GM18861 (cell line): ENCODE measurements around the gene NTN5.
"Not testable (repeated sequence)": the region's sequence is repeated elsewhere in the genome, so short reads cannot be mapped to it uniquely, and the experiment has no call there.

Experiments used
- ATAC-seq: cut with Tn5 transposase; IDR thresholded peaks from one replicate; pipeline ENCODE4 v1.9.1; 2021; ENCODE audit not compliant: unreplicated experiment

NTN5 gene

DNA sequence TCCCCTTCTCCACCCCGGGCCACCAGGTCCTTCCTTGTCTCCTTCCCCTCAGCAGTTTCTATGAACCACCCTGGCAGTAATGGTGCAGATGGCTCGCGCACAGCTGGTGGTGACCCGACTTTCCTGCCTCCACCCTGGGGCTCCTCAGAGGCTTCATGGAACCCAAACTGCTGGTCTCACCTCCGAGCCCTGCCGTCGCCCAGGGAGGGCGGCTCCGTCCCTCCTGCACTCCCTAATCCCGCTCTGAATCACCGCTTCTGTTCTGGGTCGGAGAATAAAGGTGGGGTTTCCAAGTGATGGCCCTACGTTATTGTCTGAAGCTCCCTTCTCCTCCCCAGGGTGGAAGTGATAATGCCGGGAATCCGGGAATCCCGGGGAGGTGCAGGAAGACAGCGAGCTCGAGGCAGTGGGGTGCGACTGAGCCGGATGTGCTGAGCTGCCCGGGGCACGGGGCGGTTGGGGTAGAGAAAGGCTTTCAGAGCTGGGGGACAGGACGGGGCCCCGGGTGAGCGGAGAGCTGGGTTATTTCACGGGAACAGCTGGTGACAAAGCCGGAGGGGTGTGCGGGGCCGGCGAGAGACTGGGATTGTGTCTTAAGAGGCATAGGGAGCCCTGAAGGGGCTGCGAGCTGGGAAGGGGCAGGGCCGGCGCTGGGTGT is 23.7 kb upstream of the NTN5 start:
- ATAC-seq: no peak

DNA sequence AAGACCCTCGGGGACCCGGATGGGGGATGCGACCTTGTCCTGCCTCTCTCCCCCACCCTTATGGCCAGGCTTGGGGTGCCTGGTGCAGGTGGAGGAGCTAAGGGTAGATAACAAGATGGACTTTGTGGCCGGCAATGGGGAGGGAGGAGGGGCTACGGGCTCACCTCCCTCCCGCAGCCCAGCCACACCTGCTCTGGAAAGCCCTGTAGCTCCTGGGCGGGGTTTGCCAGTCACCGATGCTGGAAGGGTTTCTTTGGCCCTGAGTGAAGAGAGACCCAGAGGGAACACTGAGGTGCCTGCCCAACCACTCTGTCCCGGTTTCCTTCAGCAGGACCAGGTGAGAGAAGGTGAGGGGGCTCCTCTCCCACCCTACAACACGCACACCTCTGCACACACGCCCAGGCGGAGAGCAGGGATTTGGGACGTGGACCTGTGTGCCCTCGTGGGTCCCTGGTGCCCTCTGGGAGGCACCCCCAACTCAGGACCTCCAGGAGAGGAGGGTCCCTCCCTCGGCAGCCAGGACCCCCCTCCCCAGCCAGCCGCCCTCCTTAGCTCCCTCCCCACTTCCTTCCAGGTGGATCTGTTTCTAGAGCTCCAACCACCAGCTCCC is 23.0 kb upstream of the NTN5 start, which contains the start of gene FUT2:
Gene FUT2, plus strand, starts transcription at position 229 of the 610 bp plus-strand sequence. CDS start 6,986 bp downstream, outside the sequence.
- ATAC-seq: no peak

GRCh38 chr19:48693629-48694028 is 20.8 kb upstream of the NTN5 start:
- ATAC-seq: not testable (repeated sequence)

DNA sequence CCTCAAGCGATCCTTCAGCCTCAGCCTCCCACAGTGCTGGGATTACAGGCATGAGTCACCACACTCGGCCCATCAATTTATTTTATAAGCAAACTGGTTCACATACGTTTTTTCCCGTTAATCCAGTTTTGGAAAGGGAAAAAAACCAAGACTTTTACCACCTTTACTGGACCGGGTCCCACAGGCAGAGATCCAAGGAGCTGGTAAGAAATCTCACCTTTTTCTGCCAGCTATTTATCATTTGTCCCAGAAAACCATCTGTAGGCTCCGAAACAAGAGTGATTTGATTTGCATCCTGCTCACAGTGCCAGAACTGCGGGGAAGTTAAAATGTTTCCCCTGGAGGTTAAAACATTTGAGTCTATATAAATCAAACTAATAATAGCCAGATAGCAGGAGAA is 16.6 kb upstream of the NTN5 start:
- no peak for ATAC-seq

- ATAC-seq: no peak
These were observed 15.0 kb upstream of the NTN5 start for GRCh38 chr19:48687776-48688175.

GRCh38 chr19:48686637-48687036 is 13.8 kb upstream of the NTN5 start:
- not testable (repeated sequence) for ATAC-seq

- ATAC-seq: no peak
These were observed 13.3 kb upstream of the NTN5 start for GRCh38 chr19:48686088-48686487.

GRCh38 chr19:48685583-48685982 is 12.8 kb upstream of the NTN5 start:
- no peak for ATAC-seq

GRCh38 chr19:48683349-48683748 is 10.5 kb upstream of the NTN5 start:
- ATAC-seq: no peak

GRCh38 chr19:48681127-48681470 is 8.3 kb upstream of the NTN5 start:
- ATAC-seq: no peak

- ATAC-seq: no peak
These were observed 7.8 kb upstream of the NTN5 start for GRCh38 chr19:48680436-48681126.

DNA sequence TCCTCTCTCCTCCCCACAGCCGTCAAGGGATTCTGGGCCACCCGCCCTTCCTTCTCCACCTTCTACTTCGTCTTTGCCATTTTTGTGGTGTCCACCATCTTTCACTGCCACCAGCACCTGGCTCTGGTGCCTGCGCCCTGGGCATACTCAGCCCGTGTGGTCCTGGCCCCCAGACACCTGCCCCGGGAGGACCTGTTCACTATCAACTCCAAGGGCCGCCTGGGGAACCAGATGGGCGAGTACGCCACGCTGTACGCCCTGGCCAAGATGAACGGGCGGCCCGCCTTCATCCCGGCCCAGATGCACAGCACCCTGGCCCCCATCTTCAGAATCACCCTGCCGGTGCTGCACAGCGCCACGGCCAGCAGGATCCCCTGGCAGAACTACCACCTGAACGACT is 7.2 kb upstream of the NTN5 start:
- not testable (repeated sequence) for ATAC-seq

DNA sequence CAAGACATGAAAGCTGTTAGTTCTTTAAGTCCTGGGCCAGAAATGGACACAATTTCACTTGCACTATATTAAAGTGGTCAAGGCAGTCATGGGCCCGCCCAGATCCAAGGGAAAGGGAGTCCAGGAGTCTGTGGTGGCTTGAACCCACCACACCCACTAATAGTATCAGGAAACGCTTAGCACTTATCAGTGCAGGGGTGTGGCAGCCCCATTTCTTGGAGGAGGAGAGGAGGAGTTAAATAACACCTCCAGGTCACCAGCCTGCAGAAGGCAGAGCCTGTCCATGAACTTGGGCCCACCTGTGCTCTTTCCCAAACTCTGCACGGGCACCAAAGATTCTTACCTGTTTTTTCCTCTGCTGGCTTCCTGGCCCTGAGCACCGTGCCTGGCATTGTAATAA is 5.4 kb upstream of the NTN5 start:
- no peak for ATAC-seq

DNA sequence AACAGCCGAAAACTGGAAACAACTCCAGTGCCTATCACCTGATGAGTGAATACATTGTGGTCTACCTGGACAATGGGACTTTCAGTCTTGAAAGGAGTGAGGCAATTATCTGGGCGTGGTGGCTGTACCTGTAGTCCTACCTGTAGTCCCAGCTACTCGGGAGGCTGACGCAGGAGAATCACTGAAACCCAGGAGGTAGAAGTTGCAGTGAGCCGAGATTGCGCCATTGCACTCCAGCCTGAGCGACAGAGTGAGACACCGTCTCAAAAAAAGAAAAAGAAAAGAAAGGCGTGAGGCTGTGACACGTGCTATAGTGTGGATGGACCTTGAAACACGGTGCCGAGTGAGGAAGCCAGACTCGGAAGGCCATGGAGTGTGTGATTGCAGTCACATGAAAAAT is 4.1 kb upstream of the NTN5 start:
- no peak for ATAC-seq

DNA sequence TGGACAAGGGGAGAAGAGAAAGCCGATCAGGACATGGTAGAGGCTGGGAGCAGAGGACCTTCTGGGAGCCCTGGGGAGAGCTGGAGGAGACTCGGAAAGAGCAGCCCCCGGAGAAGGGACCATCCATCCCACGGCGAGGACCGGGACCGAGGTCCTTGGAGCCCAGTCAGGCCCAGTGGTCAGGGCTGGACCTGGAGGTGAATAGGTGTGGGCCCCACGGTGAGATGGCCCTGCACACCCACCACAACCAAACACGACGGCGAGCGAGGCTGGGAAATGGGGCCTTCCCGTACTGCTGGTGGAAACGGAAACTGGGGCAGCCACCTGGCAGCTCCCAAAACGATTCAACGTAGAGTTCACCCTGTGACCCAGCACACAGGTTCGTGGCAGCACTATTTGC is 3.7 kb upstream of the NTN5 start:
- ATAC-seq: no peak

DNA sequence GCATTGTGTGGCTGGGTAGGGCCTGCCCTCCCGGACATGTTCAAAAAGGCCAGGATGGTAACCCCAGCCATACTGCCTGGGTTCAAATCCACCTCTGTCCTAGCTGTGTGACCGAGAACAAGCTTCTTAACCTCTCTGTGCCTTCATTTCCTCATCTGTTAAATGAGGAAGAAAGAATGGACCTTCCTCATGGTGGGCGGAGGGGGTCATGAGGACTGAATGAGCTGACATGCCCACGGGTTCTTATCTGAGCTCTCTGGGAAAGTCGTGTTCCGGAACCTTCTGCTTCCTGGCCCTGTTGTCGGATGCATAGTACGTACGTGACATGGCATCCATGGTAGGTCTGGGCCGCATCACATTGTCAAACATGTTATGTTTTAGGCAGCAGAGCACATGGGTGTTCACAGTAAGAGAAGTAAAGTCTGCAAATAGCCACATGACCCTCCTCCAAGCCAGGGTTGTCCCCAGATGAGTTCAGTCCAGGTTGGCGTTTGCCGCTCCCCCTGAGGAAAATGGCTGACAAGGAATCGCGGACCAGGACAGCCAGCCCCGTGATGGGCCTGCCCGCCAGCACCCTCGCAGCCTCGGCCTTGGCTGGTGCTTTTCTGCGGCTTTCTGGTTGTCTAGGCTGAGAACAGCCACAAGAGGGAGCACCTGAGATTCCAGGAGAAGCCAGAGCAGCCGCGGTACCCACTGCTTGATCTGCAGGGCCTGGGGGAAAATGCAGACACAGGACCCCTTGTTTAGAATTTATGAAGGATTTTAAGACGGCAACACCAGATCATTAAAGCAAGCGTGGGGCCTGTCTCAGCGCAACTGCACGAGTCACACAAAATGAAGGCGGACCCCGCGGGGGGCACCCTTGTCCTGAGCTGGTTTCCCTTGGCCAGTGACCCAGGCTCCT is 2.4 kb upstream of the NTN5 start:
- no peak for ATAC-seq

GRCh38 chr19:48674216-48674809 is 1.5 kb upstream of the NTN5 start:
- ATAC-seq: no peak

- no peak for ATAC-seq
These were observed 751 bp upstream of the NTN5 start for GRCh38 chr19:48673436-48674100.

DNA sequence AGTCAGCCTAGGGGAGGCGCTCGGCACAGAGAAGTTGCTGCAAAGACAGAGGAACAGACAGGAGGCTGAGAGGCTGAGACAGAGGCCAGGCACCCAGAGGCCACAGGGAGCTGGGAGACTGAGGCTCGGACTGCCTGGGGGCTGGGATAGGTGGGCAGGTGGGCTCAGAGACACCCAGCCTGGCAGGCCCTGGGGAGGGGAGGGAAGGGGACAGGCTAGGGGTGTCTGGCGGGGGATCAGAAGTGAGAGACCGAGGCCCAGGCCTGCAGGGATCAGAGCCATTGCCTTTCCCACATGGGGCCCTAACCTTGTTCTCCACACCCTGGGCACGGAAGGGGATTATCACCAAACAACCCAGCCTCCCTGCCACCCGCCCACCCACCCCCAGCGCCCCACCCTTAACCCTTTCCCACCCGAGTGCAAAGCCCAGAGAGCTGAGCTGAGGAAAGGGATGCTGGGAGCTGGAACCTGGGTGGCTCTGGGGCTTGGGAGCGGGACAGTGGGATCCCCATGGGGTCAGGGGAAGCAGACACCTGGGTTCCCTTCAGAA is 1.3 kb downstream of the NTN5 start:
- no peak for ATAC-seq
